WTC11 (cell line): ENCODE data around the gene RBM20.

Experiments used
- TP53 ChIP-seq: sonication (generic); formaldehyde crosslinking; IDR thresholded peaks from 2 replicates; pipeline ENCODE4 v1.8.1; 2023; ENCODE audit warnings: mild to moderate bottlenecking, missing genetic modification reagents
- TF ChIP-seq, protein P1 (sequence below): fragments of 200-600 bp; IDR thresholded peaks from 2 replicates; pipeline ENCODE4 v1.8.0; 2022; ENCODE audit warnings: antibody characterized with exemption
- TF ChIP-seq, protein P2 (sequence below): sonication (generic); formaldehyde crosslinking; conservative IDR thresholded peaks from 2 replicates; pipeline ENCODE4 v1.8.1; 2022; ENCODE audit warnings: mild to moderate bottlenecking, missing genetic modification reagents
- TF ChIP-seq, protein P3 (sequence below): sonication (generic); formaldehyde crosslinking; IDR thresholded peaks from 2 replicates; pipeline ENCODE4 v1.8.1; 2023; ENCODE audit warnings: mild to moderate bottlenecking, missing genetic modification reagents, moderate library complexity

DNA sequence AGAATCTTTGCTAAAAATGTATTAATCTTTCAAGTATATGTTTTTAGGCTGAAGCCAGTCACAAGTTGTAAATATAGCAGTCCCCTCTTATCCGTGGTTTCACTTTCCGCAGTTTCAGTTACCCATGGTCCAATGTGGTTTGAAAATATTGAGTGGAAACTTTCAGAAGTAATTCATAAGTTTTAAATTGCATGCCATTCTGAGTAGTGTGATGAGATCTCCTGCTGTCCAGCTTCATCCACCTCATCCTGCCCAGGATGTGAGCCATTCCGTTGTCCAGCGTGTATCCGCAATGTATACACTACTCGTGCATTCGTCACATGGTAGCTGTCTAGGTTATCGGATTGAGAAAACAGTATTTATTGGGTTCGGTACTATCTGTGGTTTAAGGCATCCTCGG lies 239.8 kb downstream of the RBM20 start:
- TF ChIP-seq, protein P1, sequence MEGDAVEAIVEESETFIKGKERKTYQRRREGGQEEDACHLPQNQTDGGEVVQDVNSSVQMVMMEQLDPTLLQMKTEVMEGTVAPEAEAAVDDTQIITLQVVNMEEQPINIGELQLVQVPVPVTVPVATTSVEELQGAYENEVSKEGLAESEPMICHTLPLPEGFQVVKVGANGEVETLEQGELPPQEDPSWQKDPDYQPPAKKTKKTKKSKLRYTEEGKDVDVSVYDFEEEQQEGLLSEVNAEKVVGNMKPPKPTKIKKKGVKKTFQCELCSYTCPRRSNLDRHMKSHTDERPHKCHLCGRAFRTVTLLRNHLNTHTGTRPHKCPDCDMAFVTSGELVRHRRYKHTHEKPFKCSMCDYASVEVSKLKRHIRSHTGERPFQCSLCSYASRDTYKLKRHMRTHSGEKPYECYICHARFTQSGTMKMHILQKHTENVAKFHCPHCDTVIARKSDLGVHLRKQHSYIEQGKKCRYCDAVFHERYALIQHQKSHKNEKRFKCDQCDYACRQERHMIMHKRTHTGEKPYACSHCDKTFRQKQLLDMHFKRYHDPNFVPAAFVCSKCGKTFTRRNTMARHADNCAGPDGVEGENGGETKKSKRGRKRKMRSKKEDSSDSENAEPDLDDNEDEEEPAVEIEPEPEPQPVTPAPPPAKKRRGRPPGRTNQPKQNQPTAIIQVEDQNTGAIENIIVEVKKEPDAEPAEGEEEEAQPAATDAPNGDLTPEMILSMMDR: no peak
- TF ChIP-seq, protein P2, sequence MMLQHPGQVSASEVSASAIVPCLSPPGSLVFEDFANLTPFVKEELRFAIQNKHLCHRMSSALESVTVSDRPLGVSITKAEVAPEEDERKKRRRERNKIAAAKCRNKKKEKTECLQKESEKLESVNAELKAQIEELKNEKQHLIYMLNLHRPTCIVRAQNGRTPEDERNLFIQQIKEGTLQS (CRISPR knock-in tag): no peak
- no peak for TF ChIP-seq TP53 (CRISPR knock-in tag)
- TF ChIP-seq, protein P3, sequence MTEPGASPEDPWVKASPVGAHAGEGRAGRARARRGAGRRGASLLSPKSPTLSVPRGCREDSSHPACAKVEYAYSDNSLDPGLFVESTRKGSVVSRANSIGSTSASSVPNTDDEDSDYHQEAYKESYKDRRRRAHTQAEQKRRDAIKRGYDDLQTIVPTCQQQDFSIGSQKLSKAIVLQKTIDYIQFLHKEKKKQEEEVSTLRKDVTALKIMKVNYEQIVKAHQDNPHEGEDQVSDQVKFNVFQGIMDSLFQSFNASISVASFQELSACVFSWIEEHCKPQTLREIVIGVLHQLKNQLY: no peak
